CD4-positive, alpha-beta T cell (primary cell): ENCODE measurements around the gene THSD7A. TPM values are rescaled to one million over a fixed set of nuclear protein-coding genes. Genes with fewer than 3 reads are reported as not detected.

Experiments used
- ATAC-seq: fragments of 200-7000 bp; cut with Tn5 transposase; one replicate; pipeline ENCODE4 v1.10.0; 2022; ENCODE audit warnings: mild to moderate bottlenecking; ENCODE audit not compliant: poor library complexity
- CTCF ChIA-PET: fragments of 350-600 bp; sonication (Branson Sonifier 250); formaldehyde crosslinking; loops from one replicate; lab custom pipeline; 2021; ENCODE audit warnings: antibody characterized with exemption, inconsistent platforms; lab: Charles Lee
- POLR2A ChIA-PET: fragments of 350-600 bp; sonication (Branson Sonifier 250); formaldehyde crosslinking; loops from one replicate; lab custom pipeline; 2021; ENCODE audit warnings: antibody characterized with exemption, inconsistent platforms; lab: Charles Lee
- DNase-seq, 14 experiments: peaks; one replicate each; pipeline ENCODE4 v3.0.0-alpha.2; 2013 to 2020; ENCODE audit warnings: mixed read lengths in 2 of 14
- H3K27ac ChIP-seq, 2 donors: one replicate each; pipeline versions ENCODE4 v1.5.1 to v1.7.0; 2013; ENCODE audit warnings: low read length in 2 of 2, low read depth in 1 of 2, mild to moderate bottlenecking in 1 of 2
- H3K27me3 ChIP-seq, 2 experiments: 1 replicate in 1 of 2; 2 replicates in 1 of 2; pipeline versions ENCODE4 v1.6.1 to v1.7.0; 2013; ENCODE audit warnings: low read length in 2 of 2, control low read depth in 1 of 2, mild to moderate bottlenecking in 1 of 2, moderate library complexity in 1 of 2; ENCODE audit not compliant: insufficient read depth in 2 of 2, control insufficient read depth in 1 of 2
- H3K36me3 ChIP-seq: one replicate; pipeline ENCODE4 v1.6.1; 2013; ENCODE audit warnings: low read length, control low read depth; ENCODE audit not compliant: insufficient read depth
- H3K4me1 ChIP-seq: one replicate; pipeline ENCODE4 v1.6.1; 2013; ENCODE audit warnings: low read length, control low read depth; ENCODE audit not compliant: insufficient read depth
- H3K4me3 ChIP-seq: one replicate; pipeline ENCODE4 v1.5.1; 2013; ENCODE audit warnings: mild to moderate bottlenecking, low read length, moderate library complexity
- H3K9me3 ChIP-seq, 2 experiments: 1 replicate in 1 of 2; 2 replicates in 1 of 2; pipeline versions ENCODE4 v1.6.1 to v1.7.0; 2013; ENCODE audit warnings: low read length in 2 of 2, mild to moderate bottlenecking in 2 of 2, control low read depth in 1 of 2, moderate library complexity in 1 of 2; ENCODE audit not compliant: control insufficient read depth in 1 of 2, insufficient read depth in 1 of 2
- H3K27ac Mint-ChIP-seq: one replicate; pipeline ENCODE4 v1.8.0; 2020; ENCODE audit warnings: mixed read lengths
- H3K27me3 Mint-ChIP-seq: one replicate; pipeline ENCODE4 v1.8.0; 2021; ENCODE audit warnings: mixed read lengths
- H3K36me3 Mint-ChIP-seq: one replicate; pipeline ENCODE4 v1.8.0; 2021; ENCODE audit warnings: low read depth, mixed read lengths
- H3K4me1 Mint-ChIP-seq: one replicate; pipeline ENCODE4 v1.8.0; 2021; ENCODE audit warnings: low read depth, mixed read lengths
- H3K4me3 Mint-ChIP-seq: one replicate; pipeline ENCODE4 v1.8.0; 2020; ENCODE audit warnings: mild to moderate bottlenecking, mixed read lengths
- H3K9me3 Mint-ChIP-seq: one replicate; pipeline ENCODE4 v1.8.0; 2020; ENCODE audit warnings: mixed read lengths
- intact Hi-C, 2 experiments: fragments of 100-400 bp; cut with DNase I in 1 of 2; cut with micrococcal nuclease in 1 of 2; formaldehyde crosslinking; loops; one replicate each; pipeline versions ENCODE4 v1.15.1 to v1.9.0; 2023 to 2025; cut with DNase I, micrococcal nuclease
- total RNA-seq, 174 experiments: library from RNA in 2 of 174; stranded (reverse) in 2 of 174; gene quantifications; one replicate each; pipeline ENCODE4 v1.2.3 and lab custom pipeline; 2021 to 2026
- TF ChIP-seq, protein P1 (sequence below): fragments of 200-600 bp; IDR thresholded peaks from one replicate; pipeline ENCODE4 v1.8.0; 2022; ENCODE audit warnings: antibody characterized with exemption, mild to moderate bottlenecking

The THSD7A gene
- total RNA-seq, 2 experiments from 2014 or later: not detected

DNA sequence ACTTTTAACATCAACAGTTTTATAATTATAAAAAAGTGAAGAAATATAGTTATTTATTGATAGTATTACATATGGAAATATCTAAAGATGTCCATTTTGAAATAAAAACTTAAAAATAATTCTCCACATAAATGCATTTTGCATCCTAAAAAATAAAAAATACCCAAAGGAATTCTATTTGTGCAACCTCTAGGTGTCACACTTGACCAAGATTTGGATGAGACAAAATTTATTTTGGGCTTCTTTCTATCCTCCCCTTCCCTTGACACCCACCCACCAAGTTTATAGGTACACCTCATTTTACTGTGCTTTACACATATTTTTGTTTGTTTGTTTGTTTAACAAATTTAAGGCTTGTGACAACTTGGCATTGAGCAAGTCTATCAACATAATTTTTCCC lies 3.3 kb upstream of the THSD7A start:
- no peaks in the 10 kb centered on the region for H3K9me3 Mint-ChIP-seq
- no peak for ATAC-seq
- no peak for DNase-seq
- no peak overlapping the region for H3K27ac Mint-ChIP-seq
- H3K27me3 Mint-ChIP-seq: peaks cover 30% of the 10 kb centered on the region
- ChIA-PET CTCF (no interaction called here), POLR2A (no interaction called here)
- H3K36me3 Mint-ChIP-seq: no peaks in the 10 kb centered on the region
- H3K9me3 ChIP-seq: peaks cover 0 to 6% of the 10 kb centered on the region in 2 experiments
- TF ChIP-seq, protein P1, sequence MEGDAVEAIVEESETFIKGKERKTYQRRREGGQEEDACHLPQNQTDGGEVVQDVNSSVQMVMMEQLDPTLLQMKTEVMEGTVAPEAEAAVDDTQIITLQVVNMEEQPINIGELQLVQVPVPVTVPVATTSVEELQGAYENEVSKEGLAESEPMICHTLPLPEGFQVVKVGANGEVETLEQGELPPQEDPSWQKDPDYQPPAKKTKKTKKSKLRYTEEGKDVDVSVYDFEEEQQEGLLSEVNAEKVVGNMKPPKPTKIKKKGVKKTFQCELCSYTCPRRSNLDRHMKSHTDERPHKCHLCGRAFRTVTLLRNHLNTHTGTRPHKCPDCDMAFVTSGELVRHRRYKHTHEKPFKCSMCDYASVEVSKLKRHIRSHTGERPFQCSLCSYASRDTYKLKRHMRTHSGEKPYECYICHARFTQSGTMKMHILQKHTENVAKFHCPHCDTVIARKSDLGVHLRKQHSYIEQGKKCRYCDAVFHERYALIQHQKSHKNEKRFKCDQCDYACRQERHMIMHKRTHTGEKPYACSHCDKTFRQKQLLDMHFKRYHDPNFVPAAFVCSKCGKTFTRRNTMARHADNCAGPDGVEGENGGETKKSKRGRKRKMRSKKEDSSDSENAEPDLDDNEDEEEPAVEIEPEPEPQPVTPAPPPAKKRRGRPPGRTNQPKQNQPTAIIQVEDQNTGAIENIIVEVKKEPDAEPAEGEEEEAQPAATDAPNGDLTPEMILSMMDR: no peak
- intact Hi-C loops: loop anchor here (10.0 kb wide), 2 partner anchors 490 to 660 kb away; no protein-coding TSS in a partner anchor
- H3K4me1 ChIP-seq: peaks cover 2% of the 10 kb centered on the region
- peaks cover 6 to 25% of the 10 kb centered on the region in 2 experiments for H3K27me3 ChIP-seq
- no peaks in the 10 kb centered on the region for H3K36me3 ChIP-seq
- no peak overlapping the region for H3K4me3 ChIP-seq
- no peak overlapping the region for H3K4me3 Mint-ChIP-seq
- H3K27ac ChIP-seq: no peak overlapping the region
- peaks cover 10% of the 10 kb centered on the region for H3K4me1 Mint-ChIP-seq

DNA sequence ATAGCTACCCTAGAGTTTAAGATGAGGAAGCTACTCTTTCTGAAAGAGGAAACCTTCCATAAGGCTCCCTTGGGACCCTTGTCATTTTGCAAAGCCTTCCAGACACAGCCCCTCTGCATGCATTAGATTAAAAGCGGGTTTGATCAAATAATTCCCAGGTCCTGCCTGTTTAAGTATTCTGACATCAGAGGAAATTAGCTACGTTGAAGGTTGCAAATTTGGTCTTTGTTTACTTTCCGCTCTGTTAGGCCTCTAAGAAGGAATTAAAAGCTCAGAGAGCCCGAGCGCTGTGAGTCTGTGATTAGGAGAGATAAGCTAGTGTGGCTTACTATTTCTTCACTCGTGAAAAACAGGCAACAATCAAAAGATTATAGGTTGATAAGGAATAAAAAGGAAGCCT lies 1.4 kb upstream of the THSD7A start:
- intact Hi-C loops: loop anchor here (10.0 kb wide), 2 partner anchors 491 to 661 kb away; no protein-coding TSS in a partner anchor
- Histone ChIP-seq H3K36me3 (no peaks in the 10 kb centered on the region), H3K27ac (no peak overlapping the region), H3K4me1 (peaks cover 2% of the 10 kb centered on the region), H3K4me3 (no peak overlapping the region), H3K27me3 (peaks cover 6 to 29% of the 10 kb centered on the region in 2 experiments), H3K9me3 (peaks cover 0 to 6% of the 10 kb centered on the region in 2 experiments)
- no peak for DNase-seq
- ChIA-PET POLR2A (no interaction called here), CTCF (no interaction called here)
- TF ChIP-seq, protein P1: no peak
- no peak for ATAC-seq
- Mint-ChIP-seq H3K36me3 (no peaks in the 10 kb centered on the region), H3K9me3 (no peaks in the 10 kb centered on the region), H3K27ac (no peak overlapping the region), H3K4me1 (peaks cover 10% of the 10 kb centered on the region), H3K27me3 (peaks cover 44% of the 10 kb centered on the region), H3K4me3 (no peak overlapping the region)

DNA sequence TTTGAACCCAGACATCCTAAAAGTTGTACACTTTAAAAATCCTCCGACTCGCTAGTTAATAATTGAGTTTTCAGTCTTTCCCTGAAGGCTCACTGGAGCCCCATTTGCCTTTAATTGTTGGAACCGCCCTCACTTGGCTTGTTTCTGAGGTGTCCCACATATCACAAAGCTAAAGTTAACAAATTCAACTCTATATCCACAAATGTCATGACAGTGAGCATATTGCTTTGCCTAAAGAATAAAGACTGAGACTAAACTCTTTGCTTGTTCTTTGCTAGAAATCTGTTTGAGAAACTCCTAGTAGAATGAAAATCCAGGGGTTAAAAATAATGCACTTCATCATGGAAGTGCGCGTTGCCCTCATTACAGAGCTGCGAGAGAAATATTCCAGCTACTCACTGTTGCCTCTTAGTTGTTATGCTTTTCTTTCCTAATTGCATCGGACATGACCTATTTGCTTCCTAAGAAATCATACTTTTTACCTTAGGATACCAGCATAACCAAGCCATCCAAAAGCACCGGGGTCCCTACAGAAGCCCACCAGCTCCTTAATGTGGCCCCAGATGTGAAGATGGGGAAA lies 752 bp downstream of the THSD7A start:
- DNase-seq: no peak
- Mint-ChIP-seq H3K36me3 (no peaks in the 10 kb centered on the region), H3K4me3 (peak overlapping the region; percentile 1), H3K27me3 (peaks cover 48% of the 10 kb centered on the region), H3K4me1 (peaks cover 10% of the 10 kb centered on the region), H3K9me3 (no peaks in the 10 kb centered on the region), H3K27ac (no peak overlapping the region)
- TF ChIP-seq, protein P1: no peak
- Histone ChIP-seq H3K9me3 (peaks cover 0 to 6% of the 10 kb centered on the region in 2 experiments), H3K27ac (no peak overlapping the region), H3K27me3 (peaks cover 6 to 29% of the 10 kb centered on the region in 2 experiments), H3K4me3 (no peak overlapping the region), H3K4me1 (peaks cover 2% of the 10 kb centered on the region), H3K36me3 (no peaks in the 10 kb centered on the region)
- ATAC-seq: no peak
- POLR2A ChIA-PET: no interaction called here
- intact Hi-C loops: loop anchor here (10.0 kb wide), 2 partner anchors 494 to 664 kb away; no protein-coding TSS in a partner anchor
- CTCF ChIA-PET: no interaction called here
